Neural crest cell (in vitro differentiated cells): Measurements from ENCODE around the gene TP73. TPM values are rescaled to one million over a fixed set of nuclear protein-coding genes. Genes with fewer than 3 reads are reported as not detected.

Source experiments
- DNase-seq: peaks from one replicate; pipeline ENCODE4 v3.0.0; 2021; ENCODE audit warnings: low read depth, mixed read lengths, low spot score
- H3K27ac Mint-ChIP-seq: one replicate; pipeline ENCODE4 v1.8.0; 2021; ENCODE audit warnings: mild to moderate bottlenecking, mixed read lengths; ENCODE audit not compliant: unreplicated experiment
- H3K27me3 Mint-ChIP-seq: 2 replicates; pipeline ENCODE4 v1.8.0; 2021; ENCODE audit warnings: low read depth, mild to moderate bottlenecking, mixed read lengths
- H3K36me3 Mint-ChIP-seq: 2 replicates; pipeline ENCODE4 v1.8.0; 2021; ENCODE audit warnings: low read depth, mild to moderate bottlenecking, mixed read lengths
- H3K4me1 Mint-ChIP-seq: 2 replicates; pipeline ENCODE4 v1.8.0; 2021; ENCODE audit warnings: mixed read lengths
- H3K4me3 Mint-ChIP-seq: one replicate; pipeline ENCODE4 v1.8.0; 2021; ENCODE audit warnings: mild to moderate bottlenecking, mixed read lengths
- H3K9me3 Mint-ChIP-seq: 2 replicates; pipeline ENCODE4 v1.8.0; 2021; ENCODE audit warnings: mixed read lengths
- CTCF ChIP-seq: fragments of 200-600 bp; sonication (generic); conservative IDR thresholded peaks from 2 replicates; pipeline ENCODE4 v1.5.0; 2021; ENCODE audit warnings: antibody characterized with exemption, mild to moderate bottlenecking
- total RNA-seq: library from RNA; stranded (reverse); gene quantifications from 2 replicates; pipeline ENCODE4 v1.2.1, GENCODE V29; 2021

Gene TP73
- total RNA-seq, 1 donor from 2014 or later = 1.5 TPM

- Mint-ChIP-seq H3K27me3 (peaks cover 64% of the 10 kb centered on the region), H3K36me3 (no peaks in the 10 kb centered on the region), H3K4me1 (peaks cover 24% of the 10 kb centered on the region), H3K27ac (no peak overlapping the region), H3K9me3 (no peaks in the 10 kb centered on the region), H3K4me3 (peak overlapping the region; percentile 57)
- TF ChIP-seq CTCF = no peak
- DNase-seq = no peak
These were observed 1.0 kb upstream of the TP73 start for GRCh38 chr1:3651026-3651929.

- peak overlapping the region; percentile 48 for H3K4me3 Mint-ChIP-seq
- DNase-seq = no peak
- no peak overlapping the region for H3K27ac Mint-ChIP-seq
- no peaks in the 10 kb centered on the region for H3K9me3 Mint-ChIP-seq
- H3K36me3 Mint-ChIP-seq = no peaks in the 10 kb centered on the region
- peaks cover 78% of the 10 kb centered on the region for H3K27me3 Mint-ChIP-seq
- peaks cover 24% of the 10 kb centered on the region for H3K4me1 Mint-ChIP-seq
- TF ChIP-seq CTCF = no peak
These were observed 401 bp downstream of the TP73 start for GRCh38 chr1:3652548-3653285.

- no peaks in the 10 kb centered on the region for H3K36me3 Mint-ChIP-seq
- peaks cover 24% of the 10 kb centered on the region for H3K4me1 Mint-ChIP-seq
- peak overlapping the region; percentile 48 for H3K4me3 Mint-ChIP-seq
- DNase-seq = no peak
- no peak for TF ChIP-seq CTCF
- H3K27me3 Mint-ChIP-seq = peaks cover 84% of the 10 kb centered on the region
- no peak overlapping the region for H3K27ac Mint-ChIP-seq
- no peaks in the 10 kb centered on the region for H3K9me3 Mint-ChIP-seq
These were observed 936 bp downstream of the TP73 start for GRCh38 chr1:3653286-3653618.

- no peaks in the 10 kb centered on the region for H3K9me3 Mint-ChIP-seq
- peaks cover 86% of the 10 kb centered on the region for H3K27me3 Mint-ChIP-seq
- no peak for TF ChIP-seq CTCF
- peaks cover 17% of the 10 kb centered on the region for H3K4me1 Mint-ChIP-seq
- H3K36me3 Mint-ChIP-seq = no peaks in the 10 kb centered on the region
- no peak for DNase-seq
- no peak overlapping the region for H3K4me3 Mint-ChIP-seq
- H3K27ac Mint-ChIP-seq = no peak overlapping the region
These were observed 2.4 kb downstream of the TP73 start for GRCh38 chr1:3654549-3655281.

GRCh38 chr1:3656450-3657095 lies 4.3 kb downstream of the TP73 start:
- Mint-ChIP-seq H3K36me3 (no peaks in the 10 kb centered on the region), H3K27me3 (peaks cover 77% of the 10 kb centered on the region), H3K4me1 (peaks cover 10% of the 10 kb centered on the region), H3K27ac (no peak overlapping the region), H3K9me3 (no peaks in the 10 kb centered on the region), H3K4me3 (no peak overlapping the region)
- TF ChIP-seq CTCF = no peak
- no peak for DNase-seq
